ENCODE measurements around the gene TTC21A. TPM values are rescaled to one million over a fixed set of nuclear protein-coding genes. Genes with fewer than 3 reads are reported as not detected.
A peak's percentile ranks its signal among the peaks of the same experiment; 100 is the strongest.

TTC21A gene
- total and polyA plus RNA-seq, 10 of the 15 experiments (the other 5 are each of a cell fraction or from before 2014, with no cell fraction given): 0.62 to 3.2 (median 1.2) TPM

- TF ChIP-seq STAT1 (conservative IDR thresholded peaks at IDR 0.05): no peak
- no peak for TF ChIP-seq RFX5 (IDR thresholded peaks at IDR 0.05; ENCODE audit: low read depth, low read length)
- no peak for TF ChIP-seq HDGF (IDR thresholded peaks at IDR 0.05)
- no peak for TF ChIP-seq ASH2L (IDR thresholded peaks at IDR 0.05; ENCODE audit: borderline replicate concordance, low read depth)
- peak; percentile 6; the same call in 1 of the 2 replicates for TF ChIP-seq WRNIP1 (IDR thresholded peaks at IDR 0.05; ENCODE audit: borderline replicate concordance, low read depth, low read length)
- no peak for TF ChIP-seq MTA2 (IDR thresholded peaks at IDR 0.05; ENCODE audit: low read depth)
- no peak for TF ChIP-seq IKZF2 (IDR thresholded peaks at IDR 0.05)
- TF ChIP-seq NR2F1 (conservative IDR thresholded peaks at IDR 0.05): no peak
- TF ChIP-seq CBX3 (IDR thresholded peaks at IDR 0.05; ENCODE audit: borderline replicate concordance, low read depth): no peak
- TF ChIP-seq SREBF2 (IDR thresholded peaks at IDR 0.05; ENCODE audit: low read length): no peak
These were observed 42.8 kb downstream of the TTC21A start (continued) for GRCh38 chr3:39150148-39150802.

- POLR2A ChIA-PET: interaction anchor here (0.6 to 1.4 kb wide), 3 partner anchors 23 to 256 kb away, joined by 3 to 5 read pairs (median 3); partner anchors contain the start of genes GORASP1 and TTC21A
- BruUV-seq (replicated peaks): no TSS peak
- Histone ChIP-seq H2AFZ (ENCODE audit: control insufficient read depth, low read depth, low read length) (no peak overlapping the region), H3K27ac (ENCODE audit: control insufficient read depth, insufficient read depth) (peak overlapping the region; percentile 71), H3K79me2 (ENCODE audit: control insufficient read depth, insufficient read depth, low read length) (peaks cover 72% of the 10 kb centered on the region), H3K36me3 (ENCODE audit: control insufficient read depth in 2 of 2, insufficient read depth in 2 of 2, low read length in 1 of 2) (no peaks in the 10 kb centered on the region; a peak in 3 of 4 replicates), H3K9me3 (replicated peaks; ENCODE audit: control insufficient read depth, insufficient read depth, low read length) (no peaks in the 10 kb centered on the region), H3K9ac (ENCODE audit: control insufficient read depth, insufficient read depth, low read length) (peak overlapping the region; percentile 82), H3K27me3 (replicated peaks in 1 of 2; ENCODE audit: control insufficient read depth in 2 of 2, insufficient read depth in 2 of 2, low read length in 1 of 2) (no peaks in the 10 kb centered on the region), H3K4me2 (ENCODE audit: control insufficient read depth, insufficient read depth) (peak overlapping the region; percentile 97), H3K4me1 (ENCODE audit: control insufficient read depth, insufficient read depth, low read length) (peaks cover 44% of the 10 kb centered on the region), H3K4me3 (peak overlapping the region; percentile 76), H4K20me1 (ENCODE audit: control insufficient read depth, insufficient read depth) (no peaks in the 10 kb centered on the region)
- CTCF ChIA-PET: interaction anchor here (1.0 to 4.4 kb wide), 6 partner anchors 16 to 151 kb away, joined by 3 to 27 read pairs (median 4); partner anchors contain the start of gene TTC21A
- no peak for DNase-seq (ENCODE audit: low read depth, low spot score)
- RAD21 ChIA-PET (ENCODE audit: unreplicated experiment): interaction anchor here (0.8 kb wide), 1 partner anchor 42 kb away, joined by 5 read pairs; no protein-coding TSS in a partner anchor
- in situ Hi-C loops (cut with MboI) (no loop called here), intact Hi-C loops (cut with micrococcal nuclease; ENCODE audit: unreplicated experiment) (loop anchor here (1.0 kb wide), 2 partner anchors 43 to 137 kb away; no protein-coding TSS in a partner anchor)
- ATAC-seq: 0 out of 3 replicates have a peak, but pooled peaks have one; percentile 5
- SMC1A ChIA-PET (ENCODE audit: uncharacterized antibody, unreplicated experiment): interaction anchor here (0.8 to 4.9 kb wide), 10 partner anchors 8 to 151 kb away, joined by 3 to 20 read pairs (median 4); partner anchors contain the start of genes GORASP1 and TTC21A
- 22% methylated on average over 9 of the region's 9 CpGs for WGBS (ENCODE audit: insufficient coverage, insufficient replicate concordance, low lambda C conversion rate, missing lambda C conversion rate)
- no peak for FAIRE-seq
- peak; percentile 45; the same call in 1 of the 2 replicates for TF ChIP-seq IKZF1 (conservative IDR thresholded peaks at IDR 0.05)
- 0 out of 2 replicates have a peak, but pooled peaks have one; percentile 38 for TF ChIP-seq DPF2 (IDR thresholded peaks at IDR 0.05)
- no peak for TF ChIP-seq SMC3 (IDR thresholded peaks at IDR 0.05; ENCODE audit: borderline replicate concordance, low read length)
- no peak for TF ChIP-seq RFX5 (IDR thresholded peaks at IDR 0.05; ENCODE audit: low read depth, low read length)
- TF ChIP-seq EZH2 (IDR thresholded peaks at IDR 0.05; ENCODE audit: borderline replicate concordance, control insufficient read depth, low read depth, low read length): no peak
- TF ChIP-seq ZSCAN29 (IDR thresholded peaks at IDR 0.05): no peak
- no peak for TF ChIP-seq RELB (IDR thresholded peaks at IDR 0.05; ENCODE audit: low read depth)
- no peak; the same call in 1 of the 2 replicates for TF ChIP-seq BACH1 (IDR thresholded peaks at IDR 0.05; ENCODE audit: borderline replicate concordance)
- TF ChIP-seq POLR2AphosphoS5 (IDR thresholded peaks at IDR 0.05; ENCODE audit: low read length): peak; percentile 58
- TF ChIP-seq SKIL (IDR thresholded peaks at IDR 0.05; ENCODE audit: low read depth, poor library complexity, severe bottlenecking): peak; percentile 93
These were observed 43.5 kb downstream of the TTC21A start for GRCh38 chr3:39150803-39151631.
